Keratinocyte (primary cell): ENCODE results near the gene AJUBA. TPM values are rescaled to one million over a fixed set of nuclear protein-coding genes. Genes with fewer than 3 reads are reported as not detected.
A peak's percentile ranks its signal among the peaks of the same experiment; 100 is the strongest.

Experiments used
- DNase-seq: peaks from one replicate; pipeline ENCODE4 v3.0.0-alpha.2; 2011; ENCODE audit warnings: low read depth, missing footprints, low spot score
- FAIRE-seq: peaks from 2 replicates; lab custom pipeline; 2011; peaks lifted over from hg19 to GRCh38; lab: Jason Lieb, UNC
- H2AFZ ChIP-seq: 2 replicates; pipeline ENCODE4 v1.6.0; 2012; ENCODE audit warnings: low read length, control low read depth, inconsistent platforms; ENCODE audit not compliant: control insufficient read depth
- H3K27ac ChIP-seq: 2 replicates; pipeline ENCODE4 v1.5.1; 2011; ENCODE audit warnings: low read length; ENCODE audit not compliant: control insufficient read depth, insufficient read depth
- H3K27me3 ChIP-seq: 3 replicates; pipeline ENCODE4 v1.6.0; 2011; ENCODE audit warnings: low read length; ENCODE audit not compliant: control insufficient read depth, insufficient read depth; ENCODE audit errors: extremely low read depth
- H3K36me3 ChIP-seq, 2 experiments: 2 replicates in 1 of 2; 3 replicates in 1 of 2; pipeline ENCODE4 v1.5.1; 2011; ENCODE audit warnings: low read length in 2 of 2, mild to moderate bottlenecking in 1 of 2; ENCODE audit not compliant: control insufficient read depth in 2 of 2, insufficient read depth in 2 of 2; ENCODE audit errors: extremely low read depth in 1 of 2
- H3K4me1 ChIP-seq: 3 replicates; pipeline ENCODE4 v1.5.1; 2011; ENCODE audit warnings: low read length; ENCODE audit not compliant: control insufficient read depth, insufficient read depth; ENCODE audit errors: extremely low read depth
- H3K4me2 ChIP-seq: 3 replicates; pipeline ENCODE4 v1.6.0; 2011; ENCODE audit warnings: low read depth, low read length; ENCODE audit not compliant: control insufficient read depth, insufficient read depth; ENCODE audit errors: extremely low read depth
- H3K4me3 ChIP-seq, 3 experiments: fragments of 200-600 bp in 1 of 3; sonication (generic) in 1 of 3; 2 replicates in 2 of 3; 3 replicates in 1 of 3; pipeline ENCODE4 v1.5.1; 2011 to 2016; ENCODE audit warnings: low read length in 3 of 3, mild to moderate bottlenecking in 3 of 3, control low read depth in 2 of 3, inconsistent platforms in 1 of 3, low read depth in 1 of 3, mixed read lengths in 1 of 3, mixed run types in 1 of 3, moderate library complexity in 1 of 3; ENCODE audit not compliant: control insufficient read depth in 2 of 3, insufficient read depth in 2 of 3; ENCODE audit errors: extremely low read depth in 1 of 3
- H3K79me2 ChIP-seq: 2 replicates; pipeline ENCODE4 v1.6.0; 2012; ENCODE audit warnings: low read length; ENCODE audit not compliant: control insufficient read depth, insufficient read depth
- H3K9ac ChIP-seq: 3 replicates; pipeline ENCODE4 v1.6.0; 2011; ENCODE audit warnings: low read length; ENCODE audit not compliant: control insufficient read depth, insufficient read depth; ENCODE audit errors: extremely low read depth
- H3K9me1 ChIP-seq: 3 replicates; pipeline ENCODE4 v1.6.0; 2011; ENCODE audit warnings: low read length; ENCODE audit not compliant: control insufficient read depth, insufficient read depth; ENCODE audit errors: extremely low read depth
- H3K9me3 ChIP-seq: 2 replicates; pipeline ENCODE4 v1.5.1; 2012; ENCODE audit warnings: low read depth, low read length; ENCODE audit not compliant: control insufficient read depth
- H4K20me1 ChIP-seq: 3 replicates; pipeline ENCODE4 v1.6.0; 2011; ENCODE audit warnings: low read length; ENCODE audit not compliant: control insufficient read depth, insufficient read depth; ENCODE audit errors: extremely low read depth
- EZH2 ChIP-seq: IDR thresholded peaks from one replicate; pipeline ENCODE4 v1.6.1; 2012; ENCODE audit warnings: inconsistent platforms, mild to moderate bottlenecking, low read length, moderate library complexity
- dilution Hi-C: fragments of 300-500 bp; cut with MboI; formaldehyde crosslinking; loops from one replicate; pipeline ENCODE4 v1.7.0; 2020; ENCODE audit warnings: low sequenced_read_pairs; ENCODE audit not compliant: extremely low pct_ligation_motif_present
- polyA plus RNA-seq, 5 experiments: library from polyadenylated mRNA; depleted of rRNA in 3 of 5; stranded (reverse) in 3 of 5; stranded (forward) in 1 of 5; unstranded in 1 of 5; fragments of >200 nt; gene quantifications; 1 replicate in 1 of 5; 2 replicates in 3 of 5; 3 replicates in 1 of 5; pipeline versions ENCODE4 v1.2.1 to v1.2.3, GENCODE V29; 2011 to 2012; ENCODE audit warnings: missing spikeins in 2 of 5, low read depth in 1 of 5, low replicate concordance in 1 of 5
- TF ChIP-seq, protein P1 (sequence below), 3 experiments: IDR thresholded peaks in 1 of 3; conservative IDR thresholded peaks in 1 of 3; optimal IDR thresholded peaks in 1 of 3; 2 replicates in 2 of 3; 3 replicates in 1 of 3; pipeline versions ENCODE3 to v1.5.1; 2011; ENCODE audit warnings: low read length in 3 of 3, mild to moderate bottlenecking in 3 of 3, moderate library complexity in 2 of 3, control low read depth in 1 of 3, inconsistent platforms in 1 of 3; ENCODE audit not compliant: insufficient read depth in 2 of 3; ENCODE audit errors: extremely low read depth in 1 of 3

AJUBA gene
- polyA plus RNA-seq, 1 donor (not counting 4 experiments of a cell fraction or from before 2014, with no cell fraction given), result 157 TPM

GRCh38 chr14:22994762-22995275 lies 12.5 kb upstream of the AJUBA start:
- TF ChIP-seq, protein P1, sequence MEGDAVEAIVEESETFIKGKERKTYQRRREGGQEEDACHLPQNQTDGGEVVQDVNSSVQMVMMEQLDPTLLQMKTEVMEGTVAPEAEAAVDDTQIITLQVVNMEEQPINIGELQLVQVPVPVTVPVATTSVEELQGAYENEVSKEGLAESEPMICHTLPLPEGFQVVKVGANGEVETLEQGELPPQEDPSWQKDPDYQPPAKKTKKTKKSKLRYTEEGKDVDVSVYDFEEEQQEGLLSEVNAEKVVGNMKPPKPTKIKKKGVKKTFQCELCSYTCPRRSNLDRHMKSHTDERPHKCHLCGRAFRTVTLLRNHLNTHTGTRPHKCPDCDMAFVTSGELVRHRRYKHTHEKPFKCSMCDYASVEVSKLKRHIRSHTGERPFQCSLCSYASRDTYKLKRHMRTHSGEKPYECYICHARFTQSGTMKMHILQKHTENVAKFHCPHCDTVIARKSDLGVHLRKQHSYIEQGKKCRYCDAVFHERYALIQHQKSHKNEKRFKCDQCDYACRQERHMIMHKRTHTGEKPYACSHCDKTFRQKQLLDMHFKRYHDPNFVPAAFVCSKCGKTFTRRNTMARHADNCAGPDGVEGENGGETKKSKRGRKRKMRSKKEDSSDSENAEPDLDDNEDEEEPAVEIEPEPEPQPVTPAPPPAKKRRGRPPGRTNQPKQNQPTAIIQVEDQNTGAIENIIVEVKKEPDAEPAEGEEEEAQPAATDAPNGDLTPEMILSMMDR (optimal IDR thresholded peaks at IDR 0.05 in 1 of 3, IDR thresholded peaks at IDR 0.05 in 1 of 3, conservative IDR thresholded peaks at IDR 0.05 in 1 of 3; ENCODE audit: extremely low read depth in 1 of 3, insufficient read depth in 2 of 3, low read length in 3 of 3), result peak; percentile 41 to 72 (median 58)
- TF ChIP-seq EZH2, result no peak
- Histone ChIP-seq H2AFZ (no peak overlapping the region), H3K27me3 (no peaks in the 10 kb centered on the region), H3K27ac (no peak overlapping the region), H3K4me2 (no peak overlapping the region), H3K9me1 (no peaks in the 10 kb centered on the region), H3K9me3 (no peaks in the 10 kb centered on the region), H3K4me1 (peaks cover 6% of the 10 kb centered on the region), H4K20me1 (no peaks in the 10 kb centered on the region), H3K4me3 (no peak overlapping the region), H3K79me2 (no peaks in the 10 kb centered on the region), H3K36me3 (peaks cover 3 to 4% of the 10 kb centered on the region in 2 experiments), H3K9ac (no peak overlapping the region)
- FAIRE-seq, result no peak
- dilution Hi-C loops, result no loop called here
- no peak for DNase-seq

- Histone ChIP-seq H3K79me2 (no peaks in the 10 kb centered on the region), H3K27me3 (no peaks in the 10 kb centered on the region), H3K9me1 (no peaks in the 10 kb centered on the region), H2AFZ (no peak overlapping the region), H3K4me2 (no peak overlapping the region), H3K4me1 (peaks cover 6% of the 10 kb centered on the region), H3K27ac (no peak overlapping the region), H3K36me3 (peaks cover 3 to 4% of the 10 kb centered on the region in 2 experiments), H3K9ac (no peak overlapping the region), H4K20me1 (no peaks in the 10 kb centered on the region), H3K4me3 (no peak overlapping the region), H3K9me3 (no peaks in the 10 kb centered on the region)
- dilution Hi-C loops, result no loop called here
- no peak for DNase-seq
- FAIRE-seq, result no peak
- TF ChIP-seq EZH2, result no peak
- TF ChIP-seq, protein P1 (optimal IDR thresholded peaks at IDR 0.05 in 1 of 3, IDR thresholded peaks at IDR 0.05 in 1 of 3, conservative IDR thresholded peaks at IDR 0.05 in 1 of 3; ENCODE audit: extremely low read depth in 1 of 3, insufficient read depth in 2 of 3, low read length in 3 of 3), result no peak
Observed at GRCh38 chr14:22993517-22993916, 11.2 kb upstream of the AJUBA start.
